Kidney epithelial cell (primary cell): ENCODE results near the gene DYNLL2. TPM values are rescaled to one million over a fixed set of nuclear protein-coding genes. Genes with fewer than 3 reads are reported as not detected.
"Not testable (repeated sequence)": the region's sequence is repeated elsewhere in the genome, so short reads cannot be mapped to it uniquely, and the experiment has no call there.

Experiments
- DNase-seq: peaks from one replicate; pipeline ENCODE4 v3.0.0-alpha.2; 2010; ENCODE audit warnings: low read depth
- H3K27me3 ChIP-seq: 2 replicates; pipeline ENCODE4 v1.6.0; 2011; ENCODE audit warnings: low read length; ENCODE audit not compliant: control insufficient read depth, insufficient read depth
- H3K36me3 ChIP-seq: 2 replicates; pipeline ENCODE4 v1.5.1; 2011; ENCODE audit warnings: low read length; ENCODE audit not compliant: control insufficient read depth, insufficient read depth
- H3K4me3 ChIP-seq: 2 replicates; pipeline ENCODE4 v1.5.1; 2011; ENCODE audit warnings: low read depth, mild to moderate bottlenecking, control low read depth, low read length
- CTCF ChIP-seq: IDR thresholded peaks from 2 replicates; pipeline ENCODE4 v1.5.1; 2011; ENCODE audit warnings: mild to moderate bottlenecking, moderate library complexity, low read length, control low read depth, inconsistent platforms; ENCODE audit not compliant: insufficient read depth, poor library complexity, severe bottlenecking
- total RNA-seq: library from RNA; depleted of rRNA; stranded (reverse); fragments of >200 nt; gene quantifications from 2 replicates; pipeline ENCODE4 v1.2.3, GENCODE V29; 2015

DYNLL2 gene
- total RNA-seq, 1 donor from 2014 or later, result 18.3 TPM

- H3K4me3 ChIP-seq, result no peak overlapping the region
- no peaks in the 10 kb centered on the region for H3K36me3 ChIP-seq
- no peak for DNase-seq
- TF ChIP-seq CTCF, result no peak
- H3K27me3 ChIP-seq, result peaks cover 17% of the 10 kb centered on the region
Observed at GRCh38 chr17:58113947-58114346, 30.7 kb downstream of the DYNLL2 start.

GRCh38 chr17:58117382-58117781 lies 34.2 kb downstream of the DYNLL2 start:
- no peak for TF ChIP-seq CTCF
- DNase-seq, result no peak
- Histone ChIP-seq H3K4me3 (no peak overlapping the region), H3K36me3 (no peaks in the 10 kb centered on the region), H3K27me3 (peaks cover 17% of the 10 kb centered on the region)

- DNase-seq, result no peak
- H3K36me3 ChIP-seq, result no peaks in the 10 kb centered on the region
- H3K27me3 ChIP-seq, result peaks cover 9% of the 10 kb centered on the region
- no peak for TF ChIP-seq CTCF
- no peak overlapping the region for H3K4me3 ChIP-seq
Observed at GRCh38 chr17:58119491-58119890, 36.3 kb downstream of the DYNLL2 start.

GRCh38 chr17:58120195-58120822 lies 37.1 kb downstream of the DYNLL2 start:
- Histone ChIP-seq H3K4me3 (no peak overlapping the region), H3K36me3 (no peaks in the 10 kb centered on the region), H3K27me3 (peaks cover 4% of the 10 kb centered on the region)
- peak; percentile 19 for DNase-seq
- no peak for TF ChIP-seq CTCF

- Histone ChIP-seq H3K36me3 (no peaks in the 10 kb centered on the region), H3K27me3 (no peaks in the 10 kb centered on the region), H3K4me3 (no peak overlapping the region)
- peak; percentile 37 for TF ChIP-seq CTCF
- DNase-seq, result no peak
Observed at GRCh38 chr17:58121925-58122324, 38.7 kb downstream of the DYNLL2 start.

GRCh38 chr17:58127846-58128245 lies 44.6 kb downstream of the DYNLL2 start:
- no peak overlapping the region for H3K4me3 ChIP-seq
- H3K27me3 ChIP-seq, result no peaks in the 10 kb centered on the region
- DNase-seq, result no peak
- no peak for TF ChIP-seq CTCF
- no peaks in the 10 kb centered on the region for H3K36me3 ChIP-seq

GRCh38 chr17:58132697-58133096 lies 49.5 kb downstream of the DYNLL2 start:
- not testable (repeated sequence) for DNase-seq, H3K27me3 ChIP-seq, H3K36me3 ChIP-seq, H3K4me3 ChIP-seq
